K562 (cell line): Measurements from ENCODE around the gene SLC25A34. TPM values are rescaled to one million over a fixed set of nuclear protein-coding genes. Genes with fewer than 3 reads are reported as not detected.

Experiments
- ATAC-seq: fragments of 200-7000 bp; cut with Tn5 transposase; 3 replicates; pipeline ENCODE4 v1.9.1; 2020; ENCODE audit warnings: moderate library complexity
- BruUV-seq: library from RNA; stranded (reverse); fragments of 400-500 nt; replicated peaks from 2 replicates; lab custom pipeline; 2021; lab: Mats Ljungman, UMichigan
- CTCF ChIA-PET: fragments of 300-600 bp; formaldehyde crosslinking; extraction: SDS; loops from one replicate; lab custom pipeline; 2021; ENCODE audit warnings: low intra/inter-chr PET ratio; lab: Yijun Ruan, JAX
- POLR2A ChIA-PET: fragments of 300-600, 350-650 bp; sonication (Branson Sonifier 250); formaldehyde crosslinking; extraction: SDS; loops from one replicate; lab custom pipeline; 2021; ENCODE audit warnings: antibody characterized with exemption, inconsistent platforms; lab: Yijun Ruan, JAX
- DNase-seq, 4 experiments: peaks; one replicate each; pipeline versions ENCODE4 v3.0.0 to v3.0.0-alpha.2; 2011 to 2018; ENCODE audit warnings: low spot score in 3 of 4, mixed read lengths in 3 of 4; ENCODE audit errors: extremely low read depth in 1 of 4
- FAIRE-seq: peaks from 2 replicates; lab custom pipeline; 2011; peaks lifted over from hg19 to GRCh38; lab: Jason Lieb, UNC
- H2AFZ ChIP-seq: 2 replicates; pipeline ENCODE4 v1.6.0; 2011; ENCODE audit warnings: low read depth, low read length, control low read depth, inconsistent platforms
- H3K27ac ChIP-seq: fragments of 200-600 bp; 3 replicates; pipeline ENCODE4 v1.8.0; 2011; ENCODE audit warnings: low read depth, mild to moderate bottlenecking, control low read depth, inconsistent platforms, low read length, moderate library complexity, mixed read lengths; ENCODE audit errors: extremely low read depth
- H3K27me3 ChIP-seq, 2 experiments: fragments of 300-600 bp in 1 of 2; 2 replicates in 1 of 2; 3 replicates in 1 of 2; pipeline versions ENCODE4 v1.6.0 to v1.8.0; 2011; ENCODE audit warnings: inconsistent platforms in 2 of 2, low read length in 2 of 2, mild to moderate bottlenecking in 1 of 2, mixed read lengths in 1 of 2, moderate library complexity in 1 of 2; ENCODE audit not compliant: control insufficient read depth in 2 of 2, insufficient read depth in 2 of 2
- H3K36me3 ChIP-seq: fragments of 300-600 bp; 3 replicates; pipeline ENCODE4 v1.8.0; 2011; ENCODE audit warnings: mild to moderate bottlenecking, low read length, inconsistent platforms; ENCODE audit not compliant: control insufficient read depth, insufficient read depth
- H3K4me1 ChIP-seq, 2 experiments: fragments of 200-600 bp in 1 of 2; replicated peaks in 1 of 2; 2 replicates in 1 of 2; 3 replicates in 1 of 2; pipeline versions ENCODE4 v1.5.1 to v1.8.0; 2011; ENCODE audit warnings: inconsistent platforms in 2 of 2, low read length in 2 of 2, mild to moderate bottlenecking in 1 of 2, mixed read lengths in 1 of 2, moderate library complexity in 1 of 2; ENCODE audit not compliant: control insufficient read depth in 2 of 2, insufficient read depth in 2 of 2
- H3K4me2 ChIP-seq: 2 replicates; pipeline ENCODE4 v1.6.1; 2011; ENCODE audit warnings: low read length, control low read depth, inconsistent platforms, mixed read lengths; ENCODE audit not compliant: insufficient read depth
- H3K4me3 ChIP-seq: fragments of 200-600 bp; sonication (generic), shearing (Covaris generic); 2 replicates; pipeline ENCODE4 v1.5.1; 2016; ENCODE audit warnings: control low read depth, inconsistent platforms
- H3K79me2 ChIP-seq: fragments of 200-600 bp; 3 replicates; pipeline ENCODE4 v1.8.0; 2011; ENCODE audit warnings: low read length, inconsistent platforms; ENCODE audit not compliant: control insufficient read depth, insufficient read depth
- H3K9ac ChIP-seq, 2 experiments: 2 replicates each; pipeline versions ENCODE4 v1.6.0 to v1.6.1; 2011; ENCODE audit warnings: low read depth in 2 of 2, low read length in 2 of 2, control low read depth in 1 of 2, inconsistent platforms in 1 of 2, mild to moderate bottlenecking in 1 of 2, mixed read lengths in 1 of 2; ENCODE audit not compliant: insufficient read depth in 1 of 2
- H3K9me1 ChIP-seq: one replicate; pipeline ENCODE4 v1.6.0; 2011; ENCODE audit warnings: inconsistent platforms, mild to moderate bottlenecking, low read length, moderate library complexity; ENCODE audit not compliant: control insufficient read depth, insufficient read depth
- H3K9me3 ChIP-seq: replicated peaks from 2 replicates; pipeline ENCODE4 v1.5.1; 2011; ENCODE audit warnings: low read depth, low read length, inconsistent platforms; ENCODE audit not compliant: control insufficient read depth, insufficient read depth
- H4K20me1 ChIP-seq: replicated peaks from 2 replicates; pipeline ENCODE4 v1.6.1; 2011; ENCODE audit warnings: low read length, inconsistent platforms, mixed read lengths; ENCODE audit not compliant: control insufficient read depth, insufficient read depth
- ETV5 ChIP-seq: sonication (generic); formaldehyde crosslinking; IDR thresholded peaks from 2 replicates; pipeline ENCODE4 v1.4.0; 2020; ENCODE audit warnings: low read depth, mild to moderate bottlenecking, missing genetic modification reagents
- ZNF24 ChIP-seq: fragments of 450-650 bp; IDR thresholded peaks from 2 replicates; pipeline ENCODE4 v1.6.1; 2016
- ZNF696 ChIP-seq: fragments of 250-450 bp; sonication (Bioruptor Pico); conservative IDR thresholded peaks from 2 replicates; pipeline ENCODE4 v1.4.0; 2020; ENCODE audit warnings: mild to moderate bottlenecking, moderate library complexity
- WGBS: fragments of 100-300 bp; shearing (Covaris generic); methylation state at CpG from one replicate; pipeline ENCODE4 v1.1.6; 2016; ENCODE audit warnings: low coverage, mixed read lengths; ENCODE audit not compliant: insufficient coverage; ENCODE audit errors: missing lambda C conversion rate; 5-methylcytosine and 5-hydroxymethylcytosine counted together
- in situ Hi-C: fragments of 300-500 bp; cut with MboI; formaldehyde crosslinking; loops from 4 replicates; pipeline ENCODE4 v1.15.0; 2018; ENCODE audit warnings: inconsistent platforms, mixed read lengths
- intact Hi-C: fragments of 100-400 bp; cut with micrococcal nuclease; formaldehyde crosslinking; loops from 2 replicates; pipeline ENCODE4 v1.14.2; 2022
- polyA plus RNA-seq, 8 experiments: library from polyadenylated mRNA; depleted of rRNA in 4 of 8; stranded (reverse) in 5 of 8; unstranded in 3 of 8; fragments of >200 nt; fragmentation: Nextera tagmentation in 2 of 8; fragmentation: Illumina TruSeq in 1 of 8; extraction: Ambion mirVana in 2 of 8; extraction: Trizol in 1 of 8; gene quantifications; 2 replicates each; pipeline versions ENCODE4 v1.2.1 to v1.2.3, GENCODE V29; 2011 to 2014; ENCODE audit warnings: inconsistent platforms in 1 of 8, missing spikeins in 1 of 8
- total RNA-seq, 7 experiments: library from RNA; depleted of rRNA in 6 of 7; stranded (reverse); fragments of >200 nt in 6 of 7; fragmentation: Illumina TruSeq in 2 of 7; extraction: Trizol in 2 of 7; gene quantifications; 2 replicates each; pipeline versions ENCODE4 v1.2.1 to v1.2.3, GENCODE V29; 2011 to 2021; ENCODE audit warnings: low replicate concordance in 1 of 7
- TF ChIP-seq, protein P1 (sequence below), 2 experiments: fragments of 450-650 bp; formaldehyde crosslinking in 1 of 2; IDR thresholded peaks; 2 replicates each; pipeline versions ENCODE4 v1.4.0 to v1.6.1; 2014 to 2020; ENCODE audit warnings: mild to moderate bottlenecking in 2 of 2, borderline replicate concordance in 1 of 2, low read depth in 1 of 2

The SLC25A34 gene
- total and polyA plus RNA-seq, 9 of the 15 experiments (the other 6 are each of a cell fraction or from before 2014, with no cell fraction given): 0.01 to 0.57 (median 0.16) TPM

DNA sequence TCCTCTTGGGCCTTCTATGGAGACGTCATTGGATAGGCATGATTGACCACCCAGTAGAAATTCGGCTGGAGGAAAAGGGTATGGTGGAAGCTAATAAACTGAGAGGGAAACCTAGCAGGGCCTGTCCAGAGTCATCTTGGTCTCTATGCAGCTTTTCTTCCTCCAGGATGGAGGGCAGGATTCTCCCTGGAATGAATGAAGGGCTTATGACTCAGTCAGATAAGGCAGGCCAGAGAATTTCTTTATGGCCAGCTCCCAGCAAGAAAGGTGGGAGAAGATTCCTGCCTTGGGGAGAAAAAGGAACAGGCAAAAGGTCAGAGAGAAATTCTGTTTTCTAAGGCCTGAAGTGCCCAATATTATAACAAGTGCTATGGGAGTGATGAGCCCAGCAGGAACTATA lies 39.6 kb downstream of the SLC25A34 start:
- ChIA-PET POLR2A (interaction anchor here (0.9 to 1.1 kb wide), 3 partner anchors 9 to 73 kb away, joined by 4 to 6 read pairs (median 4); no protein-coding TSS in a partner anchor), CTCF (no interaction called here)
- no peak overlapping the region for H3K9ac ChIP-seq
- H2AFZ ChIP-seq: no peak overlapping the region
- FAIRE-seq: no peak
- H3K9me1 ChIP-seq: no peaks in the 10 kb centered on the region
- ATAC-seq: no peak
- WGBS: 0% methylated on average over 2 of the region's 2 CpGs
- H3K9me3 ChIP-seq: no peaks in the 10 kb centered on the region; the same call in 1 of the 2 replicates
- H3K36me3 ChIP-seq: no peaks in the 10 kb centered on the region
- H3K27ac ChIP-seq: no peak overlapping the region
- no peak overlapping the region for H3K4me3 ChIP-seq
- TF ChIP-seq ZNF24 (peak; percentile 66; the same call in 1 of the 2 replicates), ZNF696 (CRISPR knock-in tag) (no peak)
- H3K79me2 ChIP-seq: no peaks in the 10 kb centered on the region
- in situ Hi-C loops: no loop called here
- intact Hi-C loops: no loop called here
- H3K4me2 ChIP-seq: no peak overlapping the region
- peaks cover 6 to 39% of the 10 kb centered on the region in 2 experiments; a peak in 4 of 5 replicates for H3K27me3 ChIP-seq
- no peaks in the 10 kb centered on the region for H4K20me1 ChIP-seq
- BruUV-seq: no TSS peak
- H3K4me1 ChIP-seq: peaks cover 7 to 9% of the 10 kb centered on the region in 2 experiments; a peak in 4 of 5 replicates
- no peak for DNase-seq

DNA sequence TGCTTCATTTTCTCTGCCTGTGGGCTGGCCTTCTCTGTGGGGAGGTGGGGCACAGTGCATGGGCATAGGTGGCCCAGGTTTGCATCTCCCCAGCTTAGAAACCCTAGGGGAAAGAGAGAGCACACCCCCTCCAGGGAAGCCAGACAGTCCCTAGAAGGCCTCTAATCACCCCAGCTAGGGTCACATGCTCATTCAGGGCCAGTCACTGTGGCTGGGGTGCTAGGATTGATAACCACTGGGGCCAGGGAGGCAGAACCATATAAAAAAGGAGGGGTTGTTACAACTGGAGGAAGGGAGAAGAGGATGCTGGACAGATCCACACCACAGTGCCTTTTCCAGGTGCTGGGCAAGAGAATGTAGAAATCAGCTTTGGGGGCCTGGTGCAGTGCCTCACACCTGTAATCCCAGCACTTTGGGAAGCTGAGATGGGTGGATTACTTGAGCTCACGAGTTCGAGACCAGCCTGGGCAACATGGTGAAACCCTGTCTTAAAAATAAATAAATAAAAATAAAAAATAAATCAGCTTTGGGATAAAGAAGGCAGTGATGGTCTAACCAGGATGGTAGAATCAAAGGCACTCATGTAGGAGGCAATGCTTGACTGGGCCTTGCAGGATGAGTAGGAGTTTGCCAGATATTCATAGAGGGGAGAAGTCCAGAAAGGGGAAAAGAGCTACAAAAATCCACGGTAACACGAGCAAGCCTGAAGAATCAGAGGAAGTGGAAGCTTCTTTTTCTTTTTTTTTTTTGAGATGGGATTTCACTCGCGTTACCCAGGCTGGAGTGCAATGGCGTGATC lies 42.0 kb downstream of the SLC25A34 start:
- 22% methylated on average over 7 of the region's 7 CpGs for WGBS
- Histone ChIP-seq H3K79me2 (no peaks in the 10 kb centered on the region), H3K4me1 (peaks cover 9 to 14% of the 10 kb centered on the region in 2 experiments; a peak in 4 of 5 replicates), H3K36me3 (no peaks in the 10 kb centered on the region), H3K27ac (no peak overlapping the region), H4K20me1 (no peaks in the 10 kb centered on the region), H3K9me1 (no peaks in the 10 kb centered on the region), H3K4me3 (no peak overlapping the region), H2AFZ (no peak overlapping the region), H3K27me3 (peaks cover 0 to 22% of the 10 kb centered on the region in 2 experiments; a peak in 2 of 5 replicates), H3K9me3 (no peaks in the 10 kb centered on the region), H3K9ac (peak overlapping the region in 1 of 2 experiments; percentile 55; a peak in 1 of 4 replicates), H3K4me2 (no peak overlapping the region)
- intact Hi-C loops: no loop called here
- ChIA-PET POLR2A (interaction anchor here (0.7 to 1.0 kb wide), 5 partner anchors 8 to 84 kb away, joined by 3 to 4 read pairs (median 3); no protein-coding TSS in a partner anchor), CTCF (no interaction called here)
- BruUV-seq: no TSS peak
- DNase-seq: peak in 1 of 4 experiments; percentile 18
- in situ Hi-C loops: no loop called here
- FAIRE-seq: no peak
- ATAC-seq: peak; percentile 68
- no peak for TF ChIP-seq ETV5 (CRISPR knock-in tag)
- TF ChIP-seq, protein P1, sequence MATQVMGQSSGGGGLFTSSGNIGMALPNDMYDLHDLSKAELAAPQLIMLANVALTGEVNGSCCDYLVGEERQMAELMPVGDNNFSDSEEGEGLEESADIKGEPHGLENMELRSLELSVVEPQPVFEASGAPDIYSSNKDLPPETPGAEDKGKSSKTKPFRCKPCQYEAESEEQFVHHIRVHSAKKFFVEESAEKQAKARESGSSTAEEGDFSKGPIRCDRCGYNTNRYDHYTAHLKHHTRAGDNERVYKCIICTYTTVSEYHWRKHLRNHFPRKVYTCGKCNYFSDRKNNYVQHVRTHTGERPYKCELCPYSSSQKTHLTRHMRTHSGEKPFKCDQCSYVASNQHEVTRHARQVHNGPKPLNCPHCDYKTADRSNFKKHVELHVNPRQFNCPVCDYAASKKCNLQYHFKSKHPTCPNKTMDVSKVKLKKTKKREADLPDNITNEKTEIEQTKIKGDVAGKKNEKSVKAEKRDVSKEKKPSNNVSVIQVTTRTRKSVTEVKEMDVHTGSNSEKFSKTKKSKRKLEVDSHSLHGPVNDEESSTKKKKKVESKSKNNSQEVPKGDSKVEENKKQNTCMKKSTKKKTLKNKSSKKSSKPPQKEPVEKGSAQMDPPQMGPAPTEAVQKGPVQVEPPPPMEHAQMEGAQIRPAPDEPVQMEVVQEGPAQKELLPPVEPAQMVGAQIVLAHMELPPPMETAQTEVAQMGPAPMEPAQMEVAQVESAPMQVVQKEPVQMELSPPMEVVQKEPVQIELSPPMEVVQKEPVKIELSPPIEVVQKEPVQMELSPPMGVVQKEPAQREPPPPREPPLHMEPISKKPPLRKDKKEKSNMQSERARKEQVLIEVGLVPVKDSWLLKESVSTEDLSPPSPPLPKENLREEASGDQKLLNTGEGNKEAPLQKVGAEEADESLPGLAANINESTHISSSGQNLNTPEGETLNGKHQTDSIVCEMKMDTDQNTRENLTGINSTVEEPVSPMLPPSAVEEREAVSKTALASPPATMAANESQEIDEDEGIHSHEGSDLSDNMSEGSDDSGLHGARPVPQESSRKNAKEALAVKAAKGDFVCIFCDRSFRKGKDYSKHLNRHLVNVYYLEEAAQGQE (IDR thresholded peaks at IDR 0.05; ENCODE audit: borderline replicate concordance): peak; percentile 35; the same call in 1 of the 2 replicates
- TF ChIP-seq, protein P1 (CRISPR knock-in tag; IDR thresholded peaks at IDR 0.05; ENCODE audit: low read depth): no peak
